DMS114 treated with DMSO at 0.1 percent for 48 hours (cell line): ENCODE results near the gene KRTAP22-1.

Experiments
- DNase-seq: peaks from one replicate; lab custom pipeline; 2025; ENCODE audit not compliant: unreplicated experiment; lab: John Stamatoyannopoulos, UW

KRTAP22-1 gene

GRCh38 chr21:30625449-30626165, 24.7 kb downstream of the KRTAP22-1 start:
- DNase-seq, result no peak

GRCh38 chr21:30628109-30628508, 27.2 kb downstream of the KRTAP22-1 start:
- no peak for DNase-seq

GRCh38 chr21:30629200-30629599, 28.3 kb downstream of the KRTAP22-1 start:
- no peak for DNase-seq

GRCh38 chr21:30634906-30635305, 34.0 kb downstream of the KRTAP22-1 start, which contains the start of gene KRTAP20-2:
TSS of gene KRTAP20-2 (plus strand) at chr21:30635206. CDS start at chr21:30635264, 58 bp downstream.
- DNase-seq, result no peak

GRCh38 chr21:30638686-30639085, 37.8 kb downstream of the KRTAP22-1 start:
- DNase-seq, result no peak

GRCh38 chr21:30642564-30642963, 41.7 kb downstream of the KRTAP22-1 start, which contains the start of gene KRTAP20-3:
TSS of gene KRTAP20-3 (plus strand) at chr21:30642864.
- no peak for DNase-seq

GRCh38 chr21:30646904-30647414, 46.1 kb downstream of the KRTAP22-1 start:
- DNase-seq, result no peak
